HG03460 (cell line): ENCODE data around the gene SGSM1.

Experiments used
- ATAC-seq: cut with Tn5 transposase; IDR thresholded peaks from one replicate; pipeline ENCODE4 v1.9.1; 2021; ENCODE audit not compliant: unreplicated experiment

SGSM1 gene

DNA sequence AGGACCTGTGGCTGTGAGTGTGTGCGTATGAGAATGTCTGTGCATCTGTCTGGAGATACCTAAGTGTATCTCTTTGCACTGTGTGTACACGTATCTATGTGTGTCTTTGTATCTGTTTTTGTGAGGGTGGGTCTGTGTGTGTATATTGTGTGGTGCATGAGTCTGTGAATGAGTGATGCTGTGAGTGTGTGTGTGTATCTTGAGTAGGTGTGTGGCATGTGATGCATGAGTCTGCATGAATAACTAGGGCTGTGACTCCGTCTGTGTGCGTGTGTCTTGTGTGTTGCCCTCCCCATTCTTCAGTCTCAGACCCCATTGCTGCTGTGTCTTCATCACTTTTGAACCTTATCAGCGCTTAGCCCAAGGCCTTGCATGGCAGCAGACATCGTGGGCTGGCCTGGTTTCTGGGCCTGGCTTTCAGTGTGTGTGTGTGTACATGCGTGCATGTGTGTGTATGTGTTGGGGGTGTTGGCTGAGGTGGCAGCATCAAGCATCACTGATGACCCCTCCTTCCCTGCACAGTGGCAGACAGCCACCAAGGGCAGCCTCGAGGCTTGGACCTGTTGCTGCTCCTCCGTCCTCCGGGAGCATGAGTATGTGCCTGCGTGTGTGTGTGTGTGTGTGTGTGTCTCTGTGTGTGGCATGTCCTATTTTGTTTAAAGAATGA, 1.4 kb downstream of the SGSM1 start:
- no peak for ATAC-seq

DNA sequence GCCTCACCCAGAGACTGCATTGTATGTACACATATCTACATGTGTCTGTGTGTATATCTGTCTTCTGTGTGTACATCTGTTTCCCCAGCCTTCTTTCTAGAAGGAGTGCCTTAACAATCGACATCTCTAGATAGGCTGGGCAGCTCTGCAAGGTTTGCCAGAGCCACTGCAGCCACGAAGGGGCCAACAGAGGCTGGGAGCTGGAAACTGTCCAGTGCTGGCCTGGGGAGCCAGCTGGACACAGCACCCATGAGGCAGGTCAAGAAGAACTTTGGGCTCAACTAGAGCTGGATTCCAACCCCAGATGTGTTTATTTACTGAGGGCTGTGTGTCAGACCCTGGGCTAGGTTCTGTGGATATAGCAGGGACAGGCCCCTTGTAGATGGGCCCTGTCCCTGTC, 3.3 kb downstream of the SGSM1 start:
- no peak for ATAC-seq

DNA sequence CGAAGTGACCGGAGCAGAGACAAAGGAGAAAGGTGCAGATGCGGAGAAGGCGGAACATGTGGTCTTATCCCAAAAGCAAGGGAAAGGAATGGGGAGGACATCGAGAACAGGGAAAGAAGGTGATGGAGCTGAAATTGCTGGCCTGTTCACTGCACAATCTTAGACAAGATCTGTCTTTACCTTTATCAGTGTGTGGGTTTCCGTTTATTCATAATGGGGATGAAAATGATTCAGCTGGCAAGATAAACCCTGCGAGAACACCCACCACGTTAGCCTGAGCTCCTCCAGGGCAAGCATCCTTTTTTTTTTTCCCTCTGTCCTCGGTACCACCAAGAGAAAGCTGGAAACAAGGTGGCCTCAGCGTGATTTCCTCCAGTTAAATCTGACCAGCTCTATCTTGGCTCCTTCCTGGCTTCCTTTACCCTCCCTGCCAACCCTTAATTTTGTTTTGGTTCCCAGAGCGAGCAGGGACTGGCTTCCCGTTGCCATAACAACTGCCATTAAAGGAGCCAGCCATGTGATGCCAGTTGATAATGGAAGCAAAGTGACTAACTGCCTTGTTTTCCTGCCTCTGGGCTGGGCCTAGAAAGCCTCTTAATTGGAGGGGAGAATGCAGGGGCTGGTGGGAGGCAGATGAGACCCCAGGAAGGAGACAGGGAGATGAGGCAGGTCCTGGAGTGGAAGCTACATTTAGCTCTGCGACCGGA, 4.2 kb downstream of the SGSM1 start:
- no peak for ATAC-seq

DNA sequence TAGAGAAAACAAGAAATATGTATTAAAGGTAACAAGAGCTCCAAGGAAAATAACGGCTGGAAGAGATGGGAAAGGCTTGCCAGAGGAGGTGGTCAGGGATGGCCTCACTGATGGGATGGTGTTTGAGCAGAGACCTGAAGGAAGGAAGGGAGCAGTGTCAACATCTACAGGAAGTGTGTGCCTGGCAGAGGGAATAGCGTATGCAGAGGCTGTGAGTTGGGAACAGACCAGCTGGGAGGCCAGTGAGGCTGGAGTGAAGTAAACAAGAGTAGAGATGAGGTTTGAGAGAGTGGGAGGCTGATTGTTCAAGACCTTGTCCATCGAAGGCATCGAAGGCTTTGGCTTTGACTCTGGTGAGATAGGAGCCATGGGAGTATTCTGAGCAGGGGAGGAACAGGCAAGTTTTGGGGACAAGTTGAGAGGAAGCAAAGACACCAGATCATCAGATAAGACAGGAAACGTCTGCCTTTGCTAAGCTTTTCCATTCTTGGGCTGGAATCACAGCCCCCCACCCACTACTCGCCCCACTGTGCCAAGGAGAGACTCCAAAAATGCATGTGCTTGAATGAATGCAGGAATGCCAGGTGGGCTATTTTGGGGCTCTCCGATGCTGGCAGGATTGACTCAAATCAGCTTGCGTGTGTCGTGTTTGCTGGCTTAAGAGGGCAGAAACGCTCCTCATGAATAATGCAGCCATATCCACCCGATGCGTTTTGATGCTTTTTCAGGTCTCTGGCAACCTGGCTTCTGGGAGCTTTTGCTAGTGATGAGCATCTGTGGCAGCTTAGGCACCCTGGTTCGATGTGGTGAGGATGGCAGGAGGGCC, 7.2 kb downstream of the SGSM1 start:
- ATAC-seq = no peak

DNA sequence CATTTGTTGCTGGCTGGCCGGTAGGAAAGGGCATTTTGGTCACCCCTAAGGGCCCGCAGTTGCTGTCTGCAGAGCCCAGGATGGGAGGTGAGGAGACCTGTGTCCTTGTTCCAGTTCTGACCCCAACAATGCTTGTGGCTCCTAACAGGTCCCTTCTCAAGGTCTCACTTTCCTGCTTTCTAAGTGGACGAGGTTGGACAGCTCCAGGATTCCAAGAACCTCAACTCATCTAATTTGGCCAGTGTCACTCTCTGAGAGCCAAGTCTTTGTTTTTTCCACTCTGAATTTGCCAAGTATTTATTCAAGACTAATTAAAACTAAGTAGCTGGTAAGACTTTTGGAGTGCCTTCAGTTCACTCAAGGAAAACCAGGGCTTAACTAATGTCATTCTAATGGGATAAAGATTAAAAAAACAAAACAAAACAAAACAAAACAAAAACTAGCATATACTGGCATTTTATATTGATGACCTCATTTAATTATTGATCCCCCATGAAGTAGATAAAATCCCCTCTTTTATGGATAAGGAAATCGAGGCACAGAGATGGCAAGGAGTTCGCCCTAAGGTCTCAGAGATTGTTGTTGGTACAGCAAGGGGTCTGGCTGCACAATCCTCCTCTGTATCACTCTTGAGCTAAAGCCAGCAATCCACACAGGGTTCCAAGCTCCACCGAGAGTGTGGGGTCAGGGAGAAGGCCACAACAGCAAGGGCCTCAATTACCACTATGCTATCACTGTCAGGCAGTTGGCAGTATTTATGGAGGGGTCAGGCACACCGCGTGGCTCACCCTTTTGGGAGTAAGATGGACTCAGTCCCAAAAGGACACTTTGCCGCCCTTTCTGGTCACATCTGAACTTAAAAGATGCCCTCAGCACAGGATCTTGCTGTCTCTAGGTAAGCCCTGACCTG, 8.1 kb downstream of the SGSM1 start:
- no peak for ATAC-seq

GRCh38 chr22:24816806-24817205, 10.8 kb downstream of the SGSM1 start:
- no peak for ATAC-seq

DNA sequence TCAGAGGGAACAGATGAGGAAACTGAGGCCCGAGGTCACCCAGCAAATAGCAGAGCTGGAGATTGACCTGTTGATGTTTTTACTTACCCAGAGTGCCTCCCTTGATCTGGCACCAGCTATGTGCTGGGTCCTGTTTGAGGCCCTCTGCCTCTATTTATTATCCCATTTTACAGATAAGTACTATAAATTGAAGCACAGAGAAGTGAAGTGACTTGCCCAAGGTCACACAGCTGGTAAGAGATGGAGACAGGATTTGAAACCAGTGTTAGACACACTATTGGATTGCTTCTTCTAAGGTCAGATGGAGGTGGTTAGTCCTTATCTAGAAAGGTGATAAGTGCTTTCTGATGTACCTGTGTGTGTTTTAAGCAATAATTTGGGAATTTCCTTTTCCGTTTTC, 13.5 kb downstream of the SGSM1 start:
- no peak for ATAC-seq

DNA sequence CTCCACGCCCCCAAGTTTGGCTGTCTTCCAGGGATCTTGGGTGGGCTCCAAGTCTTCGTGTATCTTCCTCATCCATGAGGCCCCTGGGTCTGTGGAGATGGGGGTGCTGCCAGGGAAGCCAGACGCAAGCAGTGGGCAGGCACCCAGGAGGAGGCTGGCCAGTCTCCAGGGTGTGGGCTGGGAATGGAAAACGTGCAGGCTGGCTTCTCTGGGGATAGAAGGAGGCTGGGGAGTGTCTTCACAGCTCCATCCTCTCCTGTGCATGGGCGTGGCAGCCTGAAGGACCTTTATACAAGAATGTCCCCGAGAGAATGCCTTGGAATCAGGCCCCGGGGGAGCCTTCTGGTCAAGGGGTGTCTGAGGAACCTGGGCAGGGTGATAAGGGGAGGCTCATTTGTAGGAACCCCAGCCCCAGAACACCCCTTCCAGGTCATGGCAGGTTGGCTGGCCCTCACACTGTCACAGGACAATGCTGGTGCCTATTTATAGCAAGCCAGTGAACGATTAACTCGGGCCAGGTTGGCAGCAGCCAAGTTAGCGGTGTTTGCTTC, 14.0 kb downstream of the SGSM1 start:
- ATAC-seq = no peak

GRCh38 chr22:24822471-24822870, 16.5 kb downstream of the SGSM1 start:
- ATAC-seq = no peak

DNA sequence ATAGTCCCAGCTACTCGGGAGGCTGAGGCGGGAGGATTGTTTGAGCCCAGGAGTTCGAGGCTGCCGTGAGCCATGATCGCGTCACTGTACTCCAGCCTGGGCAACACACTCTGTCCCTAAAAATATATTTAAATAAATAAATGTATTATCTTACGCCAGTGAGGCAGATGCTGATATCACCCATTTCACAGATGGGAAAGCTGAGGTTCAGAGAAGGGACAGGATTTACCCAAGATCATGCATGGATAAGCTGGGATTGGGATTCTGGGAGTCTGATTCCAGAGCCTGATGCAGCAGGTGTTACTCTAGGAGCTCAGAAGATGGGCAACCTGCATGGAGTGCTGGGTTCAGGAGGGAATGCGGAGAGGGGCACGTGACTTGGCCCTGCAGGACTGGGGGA, 17.8 kb downstream of the SGSM1 start:
- ATAC-seq = no peak

DNA sequence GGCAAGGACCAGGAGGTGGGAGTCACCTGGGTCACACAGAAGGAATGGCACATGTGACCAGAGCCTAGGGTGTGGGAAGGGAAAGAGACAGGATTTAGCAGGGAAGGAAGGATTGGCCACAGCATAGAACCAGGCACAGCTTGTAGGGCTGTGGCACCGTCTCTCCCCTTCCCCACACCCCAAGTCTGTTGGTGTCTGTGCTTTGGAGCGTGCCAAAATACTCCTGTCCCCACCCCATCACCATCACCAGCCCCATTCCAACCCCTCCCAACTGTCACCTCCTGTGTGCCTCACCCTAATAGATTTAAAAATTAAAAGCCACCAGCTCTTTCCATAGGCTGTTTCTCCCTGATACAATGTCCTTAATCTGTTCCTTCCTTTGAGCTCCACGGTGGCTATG, 18.2 kb downstream of the SGSM1 start:
- no peak for ATAC-seq

DNA sequence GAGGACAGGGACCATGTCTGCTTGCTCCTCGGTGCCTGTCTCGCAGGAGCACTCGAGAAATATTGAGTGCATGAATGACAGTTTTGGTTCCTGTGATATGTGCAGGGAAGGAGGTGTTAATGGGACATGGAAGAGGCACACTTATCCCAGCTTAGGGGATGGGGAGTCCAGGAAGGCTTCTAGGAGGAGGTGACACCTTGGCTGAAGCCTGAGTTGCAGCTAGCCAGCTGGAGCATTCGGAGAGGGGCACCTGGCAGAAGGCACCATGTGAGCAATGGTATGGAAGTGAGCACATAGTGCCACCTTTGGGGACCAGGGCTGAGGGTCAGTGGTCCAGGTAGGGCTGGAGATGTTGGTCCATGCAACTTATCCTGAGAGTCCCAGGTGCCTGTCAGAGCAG, 18.9 kb downstream of the SGSM1 start:
- ATAC-seq = no peak

DNA sequence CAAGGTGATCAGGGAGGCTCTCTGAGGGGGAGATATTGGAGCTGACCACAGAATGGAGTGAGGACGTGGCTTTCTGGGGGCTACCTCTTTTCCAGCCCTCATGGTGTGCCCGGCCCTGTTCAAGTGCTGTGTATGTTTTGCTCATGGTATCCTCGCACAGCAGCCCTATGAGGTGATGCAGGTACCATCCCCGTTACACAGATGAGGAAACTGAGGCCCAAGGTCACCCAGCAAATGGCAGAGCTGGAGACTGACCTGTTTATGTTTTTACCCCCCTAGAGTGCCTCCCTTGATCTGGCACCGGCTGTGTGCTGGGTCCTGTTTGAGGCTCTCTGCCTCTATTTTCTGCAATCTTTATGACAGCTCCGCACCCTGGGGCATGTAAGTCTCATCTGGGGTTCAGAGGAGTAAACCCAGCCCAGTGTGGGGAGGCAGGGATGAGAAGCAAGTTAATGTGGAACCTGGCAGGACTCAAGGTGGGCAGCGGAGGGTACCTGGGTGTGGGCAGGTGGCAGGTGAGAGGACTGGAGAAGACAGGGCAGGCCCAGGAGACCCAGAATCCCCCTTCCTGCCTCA, 20.8 kb downstream of the SGSM1 start:
- no peak for ATAC-seq

- ATAC-seq = no peak
Measured at GRCh38 chr22:24827296-24827695, 21.3 kb downstream of the SGSM1 start.

DNA sequence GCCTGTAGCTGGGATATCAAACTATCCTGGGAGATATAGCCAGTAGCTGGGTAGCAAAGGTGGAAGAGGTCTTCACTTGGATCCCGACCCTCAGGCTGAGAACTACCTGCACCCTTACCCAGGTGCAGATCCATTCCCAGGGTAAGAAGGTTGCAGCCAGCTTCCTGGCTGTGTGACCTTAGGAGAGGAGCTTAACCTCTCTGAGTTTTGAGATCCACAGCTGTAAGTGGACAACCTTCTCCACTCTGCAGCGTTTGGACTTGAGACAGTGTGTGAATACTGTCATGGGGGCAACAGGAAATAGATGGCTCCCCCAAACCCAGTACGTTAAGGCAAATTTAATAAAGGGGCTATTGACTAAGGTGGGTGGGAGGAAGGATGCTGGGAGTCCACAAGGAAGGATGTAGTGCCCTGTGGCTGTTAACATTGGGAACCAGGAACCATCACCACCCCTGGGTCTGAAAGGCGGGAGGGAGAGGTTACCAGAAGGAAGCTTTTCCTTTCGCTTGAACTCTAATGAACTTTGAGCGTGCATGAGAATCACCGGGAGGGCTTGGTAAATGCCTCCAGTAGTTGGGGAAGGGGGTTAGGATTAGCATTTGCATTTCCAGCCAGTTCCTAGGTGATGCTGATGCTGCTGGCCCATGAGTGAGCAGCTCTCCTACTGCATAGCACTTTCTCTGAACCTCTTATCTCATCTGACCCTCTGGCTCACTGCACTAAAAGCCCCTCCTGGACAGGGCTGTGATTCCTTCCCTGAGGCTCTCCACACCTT, 24.4 kb downstream of the SGSM1 start:
- no peak for ATAC-seq

DNA sequence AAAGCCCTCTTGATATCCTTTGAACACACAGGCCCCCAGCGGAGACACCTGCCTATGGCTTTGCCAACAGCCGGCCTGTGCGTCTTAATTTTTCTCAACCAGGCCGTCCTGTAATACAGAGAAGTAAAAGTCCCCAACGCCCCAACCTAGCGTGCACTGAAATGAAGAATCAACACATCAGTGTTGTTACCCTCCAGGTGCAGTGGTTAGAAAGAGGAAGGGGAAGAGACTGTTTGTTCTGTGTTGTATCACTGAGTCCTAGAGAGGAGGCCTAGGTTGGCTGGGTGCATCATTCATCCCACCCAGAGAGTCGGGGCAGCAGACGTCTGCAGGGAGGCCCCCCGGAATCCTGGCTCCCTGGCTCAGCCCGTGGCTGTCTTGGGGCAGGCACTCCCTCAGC, 25.7 kb downstream of the SGSM1 start:
- ATAC-seq = no peak

- no peak for ATAC-seq
Measured at GRCh38 chr22:24833881-24834495, 28.0 kb downstream of the SGSM1 start.

DNA sequence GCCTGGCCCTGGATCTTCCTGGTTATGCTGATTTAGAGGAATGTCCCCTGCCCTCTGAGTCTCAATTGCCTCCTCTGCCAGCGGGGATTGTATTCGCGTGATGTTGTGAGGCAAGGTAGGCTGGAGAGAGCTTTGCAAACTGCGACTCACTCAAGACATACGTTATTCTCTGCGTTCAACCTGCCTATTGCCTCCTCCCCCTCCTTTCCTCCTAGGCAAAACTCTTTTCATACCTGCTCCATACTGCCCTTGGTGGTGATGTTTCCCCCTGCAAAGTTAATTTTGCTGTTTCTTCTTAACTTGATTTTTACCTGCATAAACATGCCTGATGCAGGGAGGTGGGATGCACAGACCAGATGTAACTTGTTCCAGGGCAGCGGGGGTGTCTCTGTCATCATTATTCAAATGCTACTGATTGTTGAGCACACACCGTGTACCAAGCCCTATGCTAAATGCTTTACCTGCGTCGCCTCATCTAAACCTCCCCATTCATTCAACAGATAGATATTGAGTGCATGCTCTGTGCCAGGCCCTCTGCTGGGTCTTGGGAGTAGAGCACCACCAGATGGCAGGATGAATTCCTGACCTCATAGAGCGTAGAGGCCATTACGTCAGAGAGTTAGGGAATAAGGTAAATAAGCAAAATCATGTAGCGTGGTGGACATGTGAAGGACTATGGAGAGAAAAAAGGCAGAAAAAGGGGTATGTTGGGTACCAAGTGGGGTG, 29.0 kb downstream of the SGSM1 start:
- ATAC-seq = no peak

GRCh38 chr22:24836282-24836681, 30.3 kb downstream of the SGSM1 start:
- no peak for ATAC-seq
